H1 (cell line): Measurements from ENCODE around the gene LMNTD1. TPM values are rescaled to one million over a fixed set of nuclear protein-coding genes. Genes with fewer than 3 reads are reported as not detected.

ENCODE experiments used
- CTCF ChIA-PET: fragments of 300-600 bp; sonication (Branson Sonifier 250); formaldehyde crosslinking; loops from one replicate; lab custom pipeline; 2021; ENCODE audit not compliant: partially characterized antibody; lab: Charles Lee
- POLR2A ChIA-PET: fragments of 300-600 bp; sonication (Branson Sonifier 250); formaldehyde crosslinking; loops from one replicate; lab custom pipeline; 2021; ENCODE audit warnings: inconsistent platforms; ENCODE audit not compliant: partially characterized antibody; lab: Charles Lee
- DNase-seq, 2 experiments: peaks; one replicate each; pipeline versions ENCODE4 v3.0.0 to v3.0.0-alpha.2; 2010 to 2022; ENCODE audit warnings: low spot score in 2 of 2, low read depth in 1 of 2, mixed read lengths in 1 of 2
- FAIRE-seq: peaks from 2 replicates; lab custom pipeline; 2011; peaks lifted over from hg19 to GRCh38; lab: Jason Lieb, UNC
- H2AFZ ChIP-seq: 2 replicates; pipeline ENCODE4 v1.8.1; 2012; ENCODE audit warnings: low read length, inconsistent platforms
- H2AK5ac ChIP-seq: 2 replicates; pipeline ENCODE4 v1.6.1; 2013; ENCODE audit warnings: low read depth, low read length
- H2BK120ac ChIP-seq: replicated peaks from 2 replicates; pipeline ENCODE3; 2013; ENCODE audit warnings: low read depth, low read length, inconsistent platforms
- H2BK12ac ChIP-seq: 2 replicates; pipeline ENCODE4 v1.6.1; 2013; ENCODE audit warnings: low read depth, low read length
- H2BK15ac ChIP-seq: 2 replicates; pipeline ENCODE4 v1.6.1; 2013; ENCODE audit warnings: low read length
- H2BK20ac ChIP-seq: 2 replicates; pipeline ENCODE4 v1.6.1; 2013; ENCODE audit warnings: low read length
- H2BK5ac ChIP-seq: 2 replicates; pipeline ENCODE4 v1.6.1; 2013; ENCODE audit warnings: low read depth, low read length
- H3K14ac ChIP-seq: 2 replicates; pipeline ENCODE4 v1.6.1; 2013; ENCODE audit warnings: inconsistent platforms; ENCODE audit not compliant: insufficient read length
- H3K18ac ChIP-seq: 2 replicates; pipeline ENCODE4 v1.6.1; 2013; ENCODE audit warnings: low read length; ENCODE audit errors: extremely low read depth
- H3K23ac ChIP-seq: 2 replicates; pipeline ENCODE4 v1.6.1; 2013; ENCODE audit warnings: inconsistent platforms; ENCODE audit not compliant: insufficient read length
- H3K23me2 ChIP-seq: 2 replicates; pipeline ENCODE4 v1.6.1; 2013; ENCODE audit warnings: low read depth, low read length
- H3K27ac ChIP-seq: 2 replicates; pipeline ENCODE4 v1.6.1; 2011; ENCODE audit warnings: low read depth, low read length, inconsistent platforms
- H3K27me3 ChIP-seq, 4 experiments: replicated peaks in 1 of 4; 1 replicate in 1 of 4; 2 replicates in 3 of 4; pipeline versions ENCODE4 v1.6.1 to v1.8.1; 2011 to 2013; ENCODE audit warnings: low read length in 3 of 4, mild to moderate bottlenecking in 3 of 4, inconsistent platforms in 2 of 4, mixed read lengths in 2 of 4, moderate library complexity in 1 of 4; ENCODE audit not compliant: control insufficient read depth in 3 of 4, insufficient read depth in 3 of 4; ENCODE audit errors: extremely low read depth in 1 of 4
- H3K36me3 ChIP-seq, 4 experiments: 2 replicates each; pipeline versions ENCODE4 v1.6.1 to v1.8.1; 2011 to 2013; ENCODE audit warnings: mild to moderate bottlenecking in 4 of 4, low read length in 3 of 4, moderate library complexity in 2 of 4, control low read depth in 1 of 4, inconsistent platforms in 1 of 4; ENCODE audit not compliant: insufficient read depth in 4 of 4, control insufficient read depth in 2 of 4
- H3K4ac ChIP-seq: replicated peaks from 2 replicates; pipeline ENCODE3; 2013; ENCODE audit warnings: low read length, low read depth, mixed read lengths, inconsistent platforms; ENCODE audit not compliant: insufficient read length
- H3K4me1 ChIP-seq, 4 experiments: replicated peaks in 1 of 4; 1 replicate in 1 of 4; 2 replicates in 3 of 4; pipeline versions ENCODE4 v1.6.1 to v1.8.1; 2011 to 2013; ENCODE audit warnings: low read length in 3 of 4, inconsistent platforms in 2 of 4, mixed read lengths in 1 of 4; ENCODE audit not compliant: insufficient read depth in 4 of 4, control insufficient read depth in 3 of 4
- H3K4me2 ChIP-seq, 2 experiments: 2 replicates each; pipeline versions ENCODE4 v1.6.1 to v1.8.1; 2011 to 2013; ENCODE audit warnings: low read depth in 2 of 2, low read length in 2 of 2, control low read depth in 1 of 2, inconsistent platforms in 1 of 2, mild to moderate bottlenecking in 1 of 2; ENCODE audit not compliant: insufficient read depth in 1 of 2
- H3K4me3 ChIP-seq, 4 experiments: fragments of 200-600, 300-600 bp in 1 of 4; sonication (generic), shearing (Covaris generic), sonication (Bioruptor Twin) in 1 of 4; 2 replicates each; pipeline versions ENCODE4 v1.5.1 to v1.8.1; 2011 to 2016; ENCODE audit warnings: low read length in 4 of 4, low read depth in 3 of 4, control low read depth in 2 of 4, inconsistent platforms in 2 of 4, mild to moderate bottlenecking in 2 of 4, mixed read lengths in 1 of 4, moderate library complexity in 1 of 4; ENCODE audit not compliant: insufficient read depth in 2 of 4; ENCODE audit errors: extremely low read depth in 1 of 4
- H3K56ac ChIP-seq: replicated peaks from 2 replicates; pipeline ENCODE3; 2013; ENCODE audit warnings: low read depth, mild to moderate bottlenecking, mixed read lengths, low read length, inconsistent platforms; ENCODE audit not compliant: insufficient read length
- H3K79me1 ChIP-seq: 2 replicates; pipeline ENCODE4 v1.6.1; 2013; ENCODE audit warnings: low read depth, low read length, control low read depth
- H3K79me2 ChIP-seq, 2 experiments: 2 replicates each; pipeline versions ENCODE4 v1.6.1 to v1.8.1; 2012 to 2013; ENCODE audit warnings: low read length in 2 of 2, mild to moderate bottlenecking in 2 of 2, inconsistent platforms in 1 of 2; ENCODE audit not compliant: insufficient read depth in 2 of 2, control insufficient read depth in 1 of 2
- H3K9ac ChIP-seq, 4 experiments: replicated peaks in 1 of 4; 1 replicate in 1 of 4; 2 replicates in 3 of 4; pipeline versions ENCODE4 v1.6.1 to v1.8.1; 2011 to 2013; ENCODE audit warnings: low read depth in 3 of 4, low read length in 3 of 4, control low read depth in 2 of 4, mild to moderate bottlenecking in 2 of 4, moderate library complexity in 2 of 4, inconsistent platforms in 1 of 4; ENCODE audit errors: extremely low read depth in 1 of 4
- H3K9me3 ChIP-seq, 2 experiments: 2 replicates each; pipeline versions ENCODE4 v1.6.1 to v1.8.1; 2012 to 2013; ENCODE audit warnings: mild to moderate bottlenecking in 2 of 2, moderate library complexity in 2 of 2, control low read depth in 1 of 2, inconsistent platforms in 1 of 2, low read depth in 1 of 2, low read length in 1 of 2, mixed read lengths in 1 of 2; ENCODE audit not compliant: insufficient read depth in 2 of 2
- H4K20me1 ChIP-seq, 2 experiments: replicated peaks in 1 of 2; 2 replicates each; pipeline versions ENCODE3 to v1.8.1; 2011 to 2013; ENCODE audit warnings: inconsistent platforms in 2 of 2, low read length in 2 of 2, mild to moderate bottlenecking in 1 of 2; ENCODE audit not compliant: insufficient read depth in 2 of 2, control insufficient read depth in 1 of 2
- H4K5ac ChIP-seq: 2 replicates; pipeline ENCODE4 v1.6.1; 2013; ENCODE audit warnings: low read length, low read depth, mixed read lengths, inconsistent platforms; ENCODE audit not compliant: insufficient read length
- H4K8ac ChIP-seq: 2 replicates; pipeline ENCODE4 v1.8.0; 2013; ENCODE audit warnings: mild to moderate bottlenecking, moderate library complexity, low read length, inconsistent platforms; ENCODE audit not compliant: insufficient read depth; ENCODE audit errors: extremely low read depth
- H4K91ac ChIP-seq: replicated peaks from 2 replicates; pipeline ENCODE3; 2013; ENCODE audit warnings: low read length, mixed read lengths, inconsistent platforms; ENCODE audit not compliant: insufficient read length
- SIN3A ChIP-seq, 2 experiments: IDR thresholded peaks in 1 of 2; conservative IDR thresholded peaks in 1 of 2; 2 replicates each; pipeline ENCODE4 v1.6.1; 2011 to 2012; ENCODE audit warnings: low read length in 2 of 2, improper control_type of control experiment in 1 of 2, low read depth in 1 of 2, mild to moderate bottlenecking in 1 of 2
- SP4 ChIP-seq: IDR thresholded peaks from 2 replicates; pipeline ENCODE4 v1.6.1; 2012; ENCODE audit warnings: low read length, inconsistent platforms
- WGBS, 2 experiments: shearing (Covaris generic) in 1 of 2; methylation state at CpG; one replicate each; pipeline versions ENCODE4 v1.1.6 to v1.1.7; 2013 to 2015; ENCODE audit warnings: low lambda C conversion rate in 2 of 2, mixed read lengths in 2 of 2, inconsistent platforms in 1 of 2, low coverage in 1 of 2, missing lambda C conversion rate in 1 of 2; ENCODE audit not compliant: insufficient replicate concordance in 2 of 2, insufficient coverage in 1 of 2, insufficient read length in 1 of 2; ENCODE audit errors: extremely low coverage in 1 of 2, missing lambda C conversion rate in 1 of 2; 5-methylcytosine and 5-hydroxymethylcytosine counted together
- polyA plus RNA-seq, 7 experiments: library from polyadenylated mRNA; depleted of rRNA in 3 of 7; stranded (reverse) in 5 of 7; unstranded in 2 of 7; fragments of >200 nt in 5 of 7; fragments of 200-250 nt in 2 of 7; gene quantifications; 1 replicate in 5 of 7; 2 replicates in 1 of 7; 4 replicates in 1 of 7; pipeline versions ENCODE4 v1.2.1 to v1.2.3, GENCODE V29; 2011 to 2013; ENCODE audit warnings: missing spikeins in 2 of 7, mixed read lengths in 2 of 7
- total RNA-seq: library from RNA; stranded (reverse); fragmentation: NEBNext Ultra II Directional; extraction: Animal tissue kit (Norgen Biotek cat#: 25700); gene quantifications from 2 replicates; pipeline ENCODE4 v1.2.1, GENCODE V29; 2021

Gene LMNTD1
- total and polyA plus RNA-seq, 2 of the 8 experiments (the other 6 are each of a cell fraction or from before 2014, with no cell fraction given): not detected

GRCh38 chr12:25526778-25527177 is 26.3 kb downstream of the LMNTD1 start:
- no peak overlapping the region for H3K4me2 ChIP-seq
- no peaks in the 10 kb centered on the region for H3K79me1 ChIP-seq
- no peak overlapping the region for H2BK20ac ChIP-seq
- WGBS, 2 experiments: 98% methylated on average over 3 of the region's 3 CpGs; no CpG with 5 or more reads in 1 of the 2 experiments
- H2BK15ac ChIP-seq: no peak overlapping the region
- H3K27me3 ChIP-seq: no peaks in the 10 kb centered on the region
- H4K8ac ChIP-seq: no peak overlapping the region
- CTCF ChIA-PET: interaction anchor here (0.6 kb wide), 1 partner anchor 1028 kb away, joined by 3 read pairs; no protein-coding TSS in a partner anchor
- POLR2A ChIA-PET: no interaction called here
- H4K20me1 ChIP-seq: no peaks in the 10 kb centered on the region
- H2BK12ac ChIP-seq: no peak overlapping the region
- no peak overlapping the region for H4K91ac ChIP-seq
- no peak overlapping the region for H3K9ac ChIP-seq
- H3K79me2 ChIP-seq: no peaks in the 10 kb centered on the region
- no peak overlapping the region for H2AFZ ChIP-seq
- H3K14ac ChIP-seq: no peak overlapping the region
- DNase-seq (no peak), FAIRE-seq (no peak)
- H3K9me3 ChIP-seq: no peaks in the 10 kb centered on the region
- no peak overlapping the region for H3K4me3 ChIP-seq
- TF ChIP-seq SP4 (no peak), SIN3A (conservative IDR thresholded peaks at IDR 0.05 in 1 of 2, IDR thresholded peaks at IDR 0.05 in 1 of 2; ENCODE audit: low read depth in 1 of 2, low read length in 2 of 2) (no peak)
- H3K18ac ChIP-seq: no peak overlapping the region
- no peak overlapping the region for H3K23ac ChIP-seq
- H3K27ac ChIP-seq: no peak overlapping the region
- H2BK120ac ChIP-seq: no peak overlapping the region
- no peak overlapping the region for H2BK5ac ChIP-seq
- no peak overlapping the region for H2AK5ac ChIP-seq
- no peak overlapping the region for H3K4ac ChIP-seq
- H3K23me2 ChIP-seq: peaks cover 2% of the 10 kb centered on the region; the same call in 1 of the 2 replicates
- no peaks in the 10 kb centered on the region for H3K4me1 ChIP-seq
- no peaks in the 10 kb centered on the region for H3K36me3 ChIP-seq
- H3K56ac ChIP-seq: no peak overlapping the region
- no peak overlapping the region for H4K5ac ChIP-seq
